ENCODE data around the gene GAB2. TPM values are rescaled to one million over a fixed set of nuclear protein-coding genes. Genes with fewer than 3 reads are reported as not detected.

Gene GAB2
- total and polyA plus RNA-seq, 10 of the 15 experiments (the other 5 are each of a cell fraction or from before 2014, with no cell fraction given), result 0.69 to 12.6 (median 3.8) TPM

DNA sequence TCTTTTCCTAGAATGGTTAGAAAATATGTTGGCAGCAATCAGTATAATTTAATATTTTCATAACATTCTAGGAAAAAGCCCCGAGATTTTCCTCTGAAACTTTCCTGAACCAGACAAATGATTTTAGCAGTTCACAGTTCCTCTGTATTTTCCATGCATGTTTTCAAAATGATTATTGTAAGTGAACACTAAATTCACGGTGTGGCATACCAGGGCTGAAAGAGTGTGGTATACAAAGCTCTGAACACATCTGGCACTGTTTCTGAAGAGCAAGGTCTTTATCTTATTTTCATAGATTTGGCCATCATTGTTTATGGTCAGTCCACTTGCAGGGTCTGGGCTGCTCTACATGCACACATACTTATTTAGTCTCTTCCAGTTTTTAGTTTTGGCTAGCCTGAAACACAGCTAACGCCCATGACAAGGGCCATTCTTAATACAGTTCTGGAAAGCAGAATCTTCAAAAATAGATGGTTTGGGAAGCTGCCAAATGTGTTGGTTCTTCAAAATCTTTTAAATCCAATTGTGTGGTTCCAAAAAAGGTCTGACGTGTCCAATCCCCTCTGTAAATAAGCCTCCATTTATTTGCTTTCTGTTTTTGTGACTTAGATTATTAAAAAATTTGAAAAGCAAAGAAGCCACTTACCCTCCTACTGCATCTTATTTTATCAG lies 7.9 kb upstream of the GAB2 start:
- SMC1A ChIA-PET (ENCODE audit: uncharacterized antibody, unreplicated experiment), result interaction anchor here (0.7 to 2.6 kb wide), 9 partner anchors 10 to 139 kb away, joined by 3 to 10 read pairs (median 4); no protein-coding TSS in a partner anchor
- CTCF ChIA-PET, result interaction anchor here (0.9 to 11.9 kb wide), 10 partner anchors 10 to 220 kb away, joined by 3 to 280 read pairs (median 4); no protein-coding TSS in a partner anchor
- Histone ChIP-seq H3K27ac (ENCODE audit: control insufficient read depth, insufficient read depth) (peak overlapping the region; percentile 73), H3K4me1 (ENCODE audit: control insufficient read depth, insufficient read depth, low read length) (peaks cover 66% of the 10 kb centered on the region), H3K4me3 (no peak overlapping the region), H3K9ac (ENCODE audit: control insufficient read depth, insufficient read depth, low read length) (no peak overlapping the region), H2AFZ (ENCODE audit: control insufficient read depth, low read depth, low read length) (no peak overlapping the region), H4K20me1 (ENCODE audit: control insufficient read depth, insufficient read depth) (no peaks in the 10 kb centered on the region), H3K4me2 (ENCODE audit: control insufficient read depth, insufficient read depth) (peak overlapping the region; percentile 19), H3K79me2 (ENCODE audit: control insufficient read depth, insufficient read depth, low read length) (no peaks in the 10 kb centered on the region), H3K9me3 (replicated peaks; ENCODE audit: control insufficient read depth, insufficient read depth, low read length) (no peaks in the 10 kb centered on the region; the same call in 2 of the 3 replicates), H3K27me3 (replicated peaks in 1 of 2; ENCODE audit: control insufficient read depth in 2 of 2, insufficient read depth in 2 of 2, low read length in 1 of 2) (no peaks in the 10 kb centered on the region), H3K36me3 (ENCODE audit: control insufficient read depth in 2 of 2, insufficient read depth in 2 of 2, low read length in 1 of 2) (no peaks in the 10 kb centered on the region)
- intact Hi-C loops (cut with micrococcal nuclease; ENCODE audit: unreplicated experiment) (loop anchor here (5.0 to 10.0 kb wide), 2 partner anchors 288 to 351 kb away; partner anchors contain the start of genes ALG8 and NDUFC2), in situ Hi-C loops (cut with MboI) (no loop called here)
- FAIRE-seq (no peak), DNase-seq (ENCODE audit: low read depth, low spot score) (no peak), ATAC-seq (no peak)
- no TSS peak for BruUV-seq (replicated peaks)
- TF ChIP-seq SIN3A (IDR thresholded peaks at IDR 0.05; ENCODE audit: low read depth, low read length), result no peak
- no peak for TF ChIP-seq MEF2A (IDR thresholded peaks at IDR 0.05; ENCODE audit: insufficient read depth, low read depth, low read length)
- no peak for TF ChIP-seq BMI1 (IDR thresholded peaks at IDR 0.05; ENCODE audit: borderline replicate concordance)
- TF ChIP-seq MXI1 (IDR thresholded peaks at IDR 0.05; ENCODE audit: low read depth, low read length), result no peak
- no peak for TF ChIP-seq PAX5 (IDR thresholded peaks at IDR 0.05; ENCODE audit: borderline replicate concordance, low read depth, low read length)
- TF ChIP-seq, protein P1, sequence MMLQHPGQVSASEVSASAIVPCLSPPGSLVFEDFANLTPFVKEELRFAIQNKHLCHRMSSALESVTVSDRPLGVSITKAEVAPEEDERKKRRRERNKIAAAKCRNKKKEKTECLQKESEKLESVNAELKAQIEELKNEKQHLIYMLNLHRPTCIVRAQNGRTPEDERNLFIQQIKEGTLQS (IDR thresholded peaks at IDR 0.05; ENCODE audit: borderline replicate concordance, extremely low read depth, low read depth, low read length), result no peak
- TF ChIP-seq DPF2 (IDR thresholded peaks at IDR 0.05), result no peak
- TF ChIP-seq NFYA (IDR thresholded peaks at IDR 0.05; ENCODE audit: borderline replicate concordance, low read depth, low read length), result no peak
- POLR2A ChIA-PET, result interaction anchor here (1.3 kb wide), 1 partner anchor 26 kb away, joined by 3 read pairs; no protein-coding TSS in a partner anchor
- 9% methylated on average over 4 of the region's 4 CpGs for WGBS (ENCODE audit: insufficient coverage, insufficient replicate concordance, low lambda C conversion rate, missing lambda C conversion rate)
- RAD21 ChIA-PET (ENCODE audit: unreplicated experiment), result interaction anchor here (0.8 to 2.1 kb wide), 5 partner anchors 10 to 197 kb away, joined by 3 to 10 read pairs (median 4); partner anchors contain the start of gene NARS2
